HL-60 (cell line): ENCODE data around the gene TEX12.
A peak's percentile ranks its signal among the peaks of the same experiment; 100 is the strongest.

Experiments
- CTCF ChIP-seq: IDR thresholded peaks from one replicate; pipeline ENCODE4 v1.5.1; 2011; ENCODE audit warnings: low read length, control low read depth, inconsistent platforms; ENCODE audit not compliant: insufficient read depth
- POLR2AphosphoS5 ChIP-seq: IDR thresholded peaks from 2 replicates; pipeline ENCODE4 v1.6.1; 2012; ENCODE audit warnings: low read depth

GRCh38 chr11:112163875-112164685 lies 3.1 kb upstream of the TEX12 start, which contains the start of gene IL18:
- TF ChIP-seq CTCF (no peak), POLR2AphosphoS5 (peak; percentile 56; the same call in 1 of the 2 replicates)
